HG03571 (cell line): ENCODE data around the gene IL2RG.

Experiments
- ATAC-seq: cut with Tn5 transposase; IDR thresholded peaks from one replicate; pipeline ENCODE4 v1.9.1; 2021; ENCODE audit not compliant: unreplicated experiment

Gene IL2RG

GRCh38 chrX:71109051-71109450 lies 2.3 kb downstream of the IL2RG start:
- no peak for ATAC-seq

- ATAC-seq, result no peak
Measured at GRCh38 chrX:71107762-71108360, 3.5 kb downstream of the IL2RG start.

GRCh38 chrX:71107245-71107644 lies 4.1 kb downstream of the IL2RG start:
- no peak for ATAC-seq

- ATAC-seq, result no peak
Measured at GRCh38 chrX:71106427-71106826, 5.0 kb downstream of the IL2RG start, which contains the start of gene CXorf65. TSS of gene CXorf65 (minus strand) at chrX:71106740. CDS start at chrX:71106556, 184 bp downstream.

GRCh38 chrX:71105628-71106027 lies 5.7 kb downstream of the IL2RG start:
- no peak for ATAC-seq

GRCh38 chrX:71103110-71103983 lies 8.0 kb downstream of the IL2RG start:
- ATAC-seq, result no peak

- no peak for ATAC-seq
Measured at GRCh38 chrX:71102292-71102691, 9.1 kb downstream of the IL2RG start.

- ATAC-seq, result no peak
Measured at GRCh38 chrX:71100581-71101505, 10.5 kb downstream of the IL2RG start.

GRCh38 chrX:71099736-71100135 lies 11.6 kb downstream of the IL2RG start:
- ATAC-seq, result no peak

GRCh38 chrX:71098951-71099506 lies 12.3 kb downstream of the IL2RG start:
- no peak for ATAC-seq

- ATAC-seq, result no peak
Measured at GRCh38 chrX:71098302-71098701, 13.1 kb downstream of the IL2RG start.

GRCh38 chrX:71096760-71097032 lies 14.7 kb downstream of the IL2RG start:
- no peak for ATAC-seq

GRCh38 chrX:71095981-71096759 lies 15.2 kb downstream of the IL2RG start:
- peak; percentile 22 for ATAC-seq

- peak; percentile 91 for ATAC-seq
Measured at GRCh38 chrX:71095555-71095980, 15.8 kb downstream of the IL2RG start, which contains the start of gene FOXO4. TSS of gene FOXO4 (plus strand) at chrX:71095851. CDS start at chrX:71096529, 678 bp downstream.

GRCh38 chrX:71095033-71095432 lies 16.3 kb downstream of the IL2RG start:
- no peak for ATAC-seq

GRCh38 chrX:71091263-71091662 lies 20.1 kb downstream of the IL2RG start:
- no peak for ATAC-seq

GRCh38 chrX:71085900-71086299 lies 25.5 kb downstream of the IL2RG start:
- ATAC-seq, result no peak

GRCh38 chrX:71082822-71083221 lies 28.6 kb downstream of the IL2RG start:
- ATAC-seq, result no peak

GRCh38 chrX:71082124-71082647 lies 29.2 kb downstream of the IL2RG start:
- ATAC-seq, result no peak
